SK-N-SH (cell line): ENCODE measurements around the gene RICTOR. TPM values are rescaled to one million over a fixed set of nuclear protein-coding genes. Genes with fewer than 3 reads are reported as not detected.
A peak's percentile ranks its signal among the peaks of the same experiment; 100 is the strongest.

Source experiments
- CTCF ChIA-PET: fragments of 300-600, 350-600 bp; formaldehyde crosslinking; extraction: SDS; loops from one replicate; lab custom pipeline; 2021; lab: Yijun Ruan, JAX
- POLR2A ChIA-PET: fragments of 350-600 bp; sonication (Branson Sonifier 250); formaldehyde crosslinking; extraction: SDS; loops from one replicate; lab custom pipeline; 2020; ENCODE audit warnings: antibody characterized with exemption, inconsistent platforms; lab: Yijun Ruan, JAX
- DNase-seq: peaks from one replicate; pipeline ENCODE4 v3.0.0; 2012
- H2AFZ ChIP-seq: fragments of 200-600 bp; sonication (generic); 2 replicates; pipeline ENCODE4 v1.8.1; 2016; ENCODE audit warnings: antibody characterized with exemption, mild to moderate bottlenecking, low read depth
- H3F3A ChIP-seq: fragments of 200-600 bp; sonication (generic); replicated peaks from 2 replicates; pipeline ENCODE3; 2016; ENCODE audit warnings: antibody characterized with exemption, mild to moderate bottlenecking; ENCODE audit not compliant: insufficient read depth
- H3K27ac ChIP-seq, 2 experiments: fragments of 200-500 bp in 1 of 2; fragments of 200-600 bp in 1 of 2; sonication (Bioruptor generic) in 1 of 2; sonication (generic), shearing (Covaris generic) in 1 of 2; 2 replicates each; pipeline versions ENCODE4 v1.5.1 to v1.6.1; 2014 to 2016; ENCODE audit warnings: low read depth in 2 of 2, inconsistent platforms in 1 of 2, low read length in 1 of 2, mild to moderate bottlenecking in 1 of 2, mixed read lengths in 1 of 2
- H3K27me3 ChIP-seq: fragments of 200-600 bp; sonication (generic), shearing (Covaris generic); 2 replicates; pipeline ENCODE4 v1.6.1; 2016; ENCODE audit warnings: mixed run types; ENCODE audit not compliant: insufficient read depth
- H3K36me3 ChIP-seq, 2 experiments: fragments of 200-500 bp in 1 of 2; fragments of 200-600 bp in 1 of 2; sonication (Bioruptor generic) in 1 of 2; sonication (generic) in 1 of 2; replicated peaks in 1 of 2; 2 replicates each; pipeline versions ENCODE3 to v1.5.1; 2014 to 2016; ENCODE audit warnings: low read length in 1 of 2, mild to moderate bottlenecking in 1 of 2; ENCODE audit not compliant: insufficient read depth in 2 of 2, control insufficient read depth in 1 of 2
- H3K4me1 ChIP-seq, 2 experiments: fragments of 200-500 bp in 1 of 2; fragments of 200-600 bp in 1 of 2; sonication (Bioruptor generic) in 1 of 2; sonication (generic), shearing (Covaris generic) in 1 of 2; 2 replicates each; pipeline versions ENCODE4 v1.5.1 to v1.6.1; 2014 to 2016; ENCODE audit warnings: low read depth in 1 of 2, low read length in 1 of 2, mixed run types in 1 of 2; ENCODE audit not compliant: insufficient read depth in 2 of 2, control insufficient read depth in 1 of 2
- H3K4me2 ChIP-seq: fragments of 200-600 bp; sonication (generic), shearing (Covaris generic); 2 replicates; pipeline ENCODE4 v1.6.1; 2017; ENCODE audit warnings: mixed run types
- H3K4me3 ChIP-seq, 2 experiments: fragments of 200-500 bp in 1 of 2; fragments of 200-600 bp in 1 of 2; sonication (Bioruptor generic) in 1 of 2; sonication (generic), shearing (Covaris generic) in 1 of 2; 2 replicates each; pipeline versions ENCODE4 v1.5.1 to v1.8.1; 2014 to 2016; ENCODE audit warnings: low read depth in 2 of 2, inconsistent platforms in 1 of 2, low read length in 1 of 2, mild to moderate bottlenecking in 1 of 2, mixed read lengths in 1 of 2, moderate library complexity in 1 of 2
- H3K79me2 ChIP-seq: fragments of 200-600 bp; sonication (generic); 2 replicates; pipeline ENCODE4 v1.8.1; 2017; ENCODE audit warnings: mild to moderate bottlenecking; ENCODE audit not compliant: insufficient read depth
- H3K9ac ChIP-seq: fragments of 200-600 bp; sonication (generic); 2 replicates; pipeline ENCODE4 v1.6.1; 2017; ENCODE audit warnings: mixed run types
- H3K9me2 ChIP-seq: fragments of 200-600 bp; sonication (generic); 2 replicates; pipeline ENCODE4 v1.6.1; 2017; ENCODE audit warnings: mixed run types
- H3K9me3 ChIP-seq: fragments of 200-600 bp; sonication (generic); 2 replicates; pipeline ENCODE4 v1.6.1; 2017; ENCODE audit warnings: mixed run types, mild to moderate bottlenecking, moderate library complexity
- H4K20me1 ChIP-seq: fragments of 200-600 bp; sonication (generic); 2 replicates; pipeline ENCODE4 v1.6.1; 2017; ENCODE audit warnings: mild to moderate bottlenecking, mixed run types; ENCODE audit not compliant: insufficient read depth
- EZH2phosphoT487 ChIP-seq: fragments of 200-600 bp; sonication (generic); IDR thresholded peaks from 2 replicates; pipeline ENCODE4 v1.6.1; 2017; ENCODE audit warnings: low read depth, mixed run types, mild to moderate bottlenecking, antibody characterized with exemption, moderate library complexity, borderline replicate concordance
- FOXM1 ChIP-seq: IDR thresholded peaks from 2 replicates; pipeline ENCODE4 v1.4.0; 2012; ENCODE audit warnings: low read depth, mild to moderate bottlenecking
- GABPA ChIP-seq: IDR thresholded peaks from 2 replicates; pipeline ENCODE4 v1.4.0; 2012; ENCODE audit warnings: low read depth, mild to moderate bottlenecking
- MEF2A ChIP-seq: IDR thresholded peaks from 2 replicates; pipeline ENCODE4 v1.4.0; 2012; ENCODE audit warnings: low read depth, borderline replicate concordance
- NFIC ChIP-seq: IDR thresholded peaks from 2 replicates; pipeline ENCODE4 v1.4.0; 2012; ENCODE audit warnings: borderline replicate concordance
- POLR2AphosphoS5 ChIP-seq: IDR thresholded peaks from 2 replicates; pipeline ENCODE4 v1.6.1; 2012; ENCODE audit warnings: low read depth, low read length
- RAD21 ChIP-seq: IDR thresholded peaks from 2 replicates; pipeline ENCODE4 v1.6.1; 2012; ENCODE audit warnings: mild to moderate bottlenecking, low read length
- YY1 ChIP-seq: IDR thresholded peaks from 2 replicates; pipeline ENCODE4 v1.4.0; 2012; ENCODE audit warnings: low read depth, mild to moderate bottlenecking
- WGBS: methylation state at CpG from one replicate; pipeline ENCODE4 v1.1.6; 2017; ENCODE audit warnings: low lambda C conversion rate; 5-methylcytosine and 5-hydroxymethylcytosine counted together
- polyA plus RNA-seq, 3 experiments: library from polyadenylated mRNA; depleted of rRNA; stranded (reverse); fragments of >200 nt; gene quantifications; 2 replicates each; pipeline ENCODE4 v1.2.3, GENCODE V29; 2012
- TF ChIP-seq, protein P1 (sequence below): IDR thresholded peaks from 2 replicates; pipeline ENCODE4 v1.4.0; 2012; ENCODE audit warnings: low read depth, borderline replicate concordance
- TF ChIP-seq, protein P2 (sequence below): IDR thresholded peaks from 2 replicates; pipeline ENCODE4 v1.4.0; 2012; ENCODE audit warnings: low read depth
- TF ChIP-seq, protein P3 (sequence below): IDR thresholded peaks from 2 replicates; pipeline ENCODE4 v1.4.0; 2012; ENCODE audit warnings: low read depth, borderline replicate concordance
- TF ChIP-seq, protein P4 (sequence below): fragments of 150-350 bp; IDR thresholded peaks from 2 replicates; pipeline ENCODE4 v1.6.1; 2017; ENCODE audit warnings: antibody characterized with exemption, low read length, low read depth, borderline replicate concordance

RICTOR gene
- polyA plus RNA-seq, 1 of the 3 experiments (the other 2 are of a cell fraction), result 1.6 TPM

DNA sequence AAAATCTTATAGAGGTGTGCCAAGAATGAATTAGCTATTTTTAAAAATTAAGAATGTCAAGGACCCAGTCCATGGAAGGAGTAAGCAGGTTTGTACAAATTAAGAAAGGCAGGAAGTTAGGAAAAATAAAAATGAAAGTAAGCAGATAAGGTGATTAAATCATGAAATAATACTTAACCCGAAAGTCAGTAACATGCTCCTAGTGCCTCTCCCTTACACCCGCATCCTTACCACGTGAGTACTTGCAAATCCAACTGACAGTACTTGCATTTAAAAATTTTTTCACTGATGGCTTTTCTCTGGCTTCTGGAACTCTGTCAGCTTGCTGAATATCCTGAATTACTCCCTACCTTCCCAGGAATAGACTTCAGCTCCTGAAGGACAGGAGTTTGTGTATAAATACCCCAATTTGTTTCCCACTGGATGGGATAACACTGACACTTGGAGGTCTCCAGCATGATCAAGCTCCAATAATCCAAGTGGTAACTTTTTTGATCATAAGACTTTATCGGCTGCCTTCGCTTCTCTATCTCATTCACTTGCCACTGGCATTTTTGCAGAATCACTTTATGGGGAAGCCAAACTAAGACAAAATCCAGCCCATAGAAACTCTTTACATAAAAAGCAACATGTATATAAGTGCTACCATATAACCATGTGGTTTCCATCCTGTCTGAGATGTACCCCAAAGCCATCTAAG is 41.6 kb upstream of the RICTOR start:
- H3K4me3 ChIP-seq, result 0 out of 4 replicates have a peak overlapping the region, but pooled peaks of 1 of the 2 experiments have one; percentile 6
- no peak for DNase-seq
- TF ChIP-seq, protein P1, sequence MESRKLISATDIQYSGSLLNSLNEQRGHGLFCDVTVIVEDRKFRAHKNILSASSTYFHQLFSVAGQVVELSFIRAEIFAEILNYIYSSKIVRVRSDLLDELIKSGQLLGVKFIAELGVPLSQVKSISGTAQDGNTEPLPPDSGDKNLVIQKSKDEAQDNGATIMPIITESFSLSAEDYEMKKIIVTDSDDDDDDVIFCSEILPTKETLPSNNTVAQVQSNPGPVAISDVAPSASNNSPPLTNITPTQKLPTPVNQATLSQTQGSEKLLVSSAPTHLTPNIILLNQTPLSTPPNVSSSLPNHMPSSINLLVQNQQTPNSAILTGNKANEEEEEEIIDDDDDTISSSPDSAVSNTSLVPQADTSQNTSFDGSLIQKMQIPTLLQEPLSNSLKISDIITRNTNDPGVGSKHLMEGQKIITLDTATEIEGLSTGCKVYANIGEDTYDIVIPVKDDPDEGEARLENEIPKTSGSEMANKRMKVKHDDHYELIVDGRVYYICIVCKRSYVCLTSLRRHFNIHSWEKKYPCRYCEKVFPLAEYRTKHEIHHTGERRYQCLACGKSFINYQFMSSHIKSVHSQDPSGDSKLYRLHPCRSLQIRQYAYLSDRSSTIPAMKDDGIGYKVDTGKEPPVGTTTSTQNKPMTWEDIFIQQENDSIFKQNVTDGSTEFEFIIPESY, result no peak
- TF ChIP-seq POLR2AphosphoS5, result no peak
- H3K36me3 ChIP-seq, result no peaks in the 10 kb centered on the region
- peak overlapping the region; percentile 19; the same call in 1 of the 2 replicates for H3K4me2 ChIP-seq
- no peaks in the 10 kb centered on the region for H4K20me1 ChIP-seq
- no peaks in the 10 kb centered on the region for H3K79me2 ChIP-seq
- H3K9me2 ChIP-seq, result no peaks in the 10 kb centered on the region; the same call in 1 of the 2 replicates
- no peak overlapping the region for H3K9ac ChIP-seq
- no peaks in the 10 kb centered on the region for H3K4me1 ChIP-seq
- no peaks in the 10 kb centered on the region for H3F3A ChIP-seq
- WGBS, result 23% methylated on average over 5 of the region's 5 CpGs
- H3K27me3 ChIP-seq, result peaks cover 5% of the 10 kb centered on the region; the same call in 1 of the 2 replicates
- no peaks in the 10 kb centered on the region for H3K9me3 ChIP-seq
- 0 out of 2 replicates have a peak overlapping the region, but pooled peaks have one; percentile 30 for H2AFZ ChIP-seq
- CTCF ChIA-PET, result interaction anchor here (4.6 kb wide), 1 partner anchor 35 kb away, joined by 21 read pairs; no protein-coding TSS in a partner anchor
- POLR2A ChIA-PET, result no interaction called here
- no peak overlapping the region for H3K27ac ChIP-seq

DNA sequence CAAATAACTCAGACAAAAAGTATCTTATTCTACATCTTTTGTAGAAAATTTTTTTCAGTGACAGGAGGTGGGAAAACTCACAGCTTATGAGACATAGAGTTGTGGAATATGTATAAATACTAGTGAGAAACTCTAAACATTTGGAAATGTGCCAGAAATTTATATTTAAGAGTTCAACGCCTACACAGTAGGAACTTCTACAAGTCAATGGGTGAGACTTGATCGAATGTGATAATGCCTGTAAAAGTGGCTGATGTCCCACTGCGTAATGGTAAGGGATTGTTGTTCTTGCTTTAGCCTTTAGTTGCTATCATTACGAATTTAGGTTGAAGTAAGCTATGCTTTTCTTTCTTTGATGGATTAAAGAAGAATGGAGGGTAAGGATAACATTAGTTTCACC is 40.0 kb upstream of the RICTOR start:
- no peak for DNase-seq
- Histone ChIP-seq H3K9me2 (no peaks in the 10 kb centered on the region; the same call in 1 of the 2 replicates), H4K20me1 (no peaks in the 10 kb centered on the region), H3F3A (no peaks in the 10 kb centered on the region), H3K4me1 (no peaks in the 10 kb centered on the region), H2AFZ (no peak overlapping the region), H3K9me3 (no peaks in the 10 kb centered on the region), H3K27me3 (peaks cover 5% of the 10 kb centered on the region; the same call in 1 of the 2 replicates), H3K4me2 (no peak overlapping the region), H3K9ac (no peak overlapping the region), H3K4me3 (no peak overlapping the region), H3K36me3 (no peaks in the 10 kb centered on the region), H3K27ac (no peak overlapping the region), H3K79me2 (no peaks in the 10 kb centered on the region)
- POLR2A ChIA-PET, result no interaction called here
- WGBS, result 19% methylated on average over 4 of the region's 4 CpGs
- TF ChIP-seq RAD21 (no peak), EZH2phosphoT487 (no peak), GABPA (no peak), MEF2A (no peak), FOXM1 (no peak), YY1 (no peak), NFIC (no peak)
- TF ChIP-seq, protein P2, sequence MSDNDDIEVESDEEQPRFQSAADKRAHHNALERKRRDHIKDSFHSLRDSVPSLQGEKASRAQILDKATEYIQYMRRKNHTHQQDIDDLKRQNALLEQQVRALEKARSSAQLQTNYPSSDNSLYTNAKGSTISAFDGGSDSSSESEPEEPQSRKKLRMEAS, result no peak
- TF ChIP-seq, protein P3, sequence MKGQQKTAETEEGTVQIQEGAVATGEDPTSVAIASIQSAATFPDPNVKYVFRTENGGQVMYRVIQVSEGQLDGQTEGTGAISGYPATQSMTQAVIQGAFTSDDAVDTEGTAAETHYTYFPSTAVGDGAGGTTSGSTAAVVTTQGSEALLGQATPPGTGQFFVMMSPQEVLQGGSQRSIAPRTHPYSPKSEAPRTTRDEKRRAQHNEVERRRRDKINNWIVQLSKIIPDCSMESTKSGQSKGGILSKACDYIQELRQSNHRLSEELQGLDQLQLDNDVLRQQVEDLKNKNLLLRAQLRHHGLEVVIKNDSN, result no peak
- TF ChIP-seq, protein P4, sequence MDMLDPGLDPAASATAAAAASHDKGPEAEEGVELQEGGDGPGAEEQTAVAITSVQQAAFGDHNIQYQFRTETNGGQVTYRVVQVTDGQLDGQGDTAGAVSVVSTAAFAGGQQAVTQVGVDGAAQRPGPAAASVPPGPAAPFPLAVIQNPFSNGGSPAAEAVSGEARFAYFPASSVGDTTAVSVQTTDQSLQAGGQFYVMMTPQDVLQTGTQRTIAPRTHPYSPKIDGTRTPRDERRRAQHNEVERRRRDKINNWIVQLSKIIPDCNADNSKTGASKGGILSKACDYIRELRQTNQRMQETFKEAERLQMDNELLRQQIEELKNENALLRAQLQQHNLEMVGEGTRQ, result no peak
- CTCF ChIA-PET, result interaction anchor here (1.3 to 4.6 kb wide), 2 partner anchors 33 to 41 kb away, joined by 3 to 21 read pairs; no protein-coding TSS in a partner anchor
